ENCODE data around the gene MAPK8IP1.

- TF ChIP-seq CTCF (IDR thresholded peaks at IDR 0.05) (no peak), POLR2A (IDR thresholded peaks at IDR 0.05) (no peak)
Observed at GRCh38 chr11:45860348-45860747, 25.1 kb upstream of the MAPK8IP1 start.
